DOHH2 (cell line): ENCODE results near the gene ADNP2.

Experiments
- EZH2phosphoT487 ChIP-seq: fragments of 200-600 bp; sonication (generic); IDR thresholded peaks from 2 replicates; pipeline ENCODE4 v1.6.1; 2017; ENCODE audit warnings: borderline replicate concordance, mild to moderate bottlenecking, antibody characterized with exemption, low read length, moderate library complexity, mixed read lengths
- TF ChIP-seq, protein P1 (sequence below): fragments of 200-600 bp; sonication (generic); IDR thresholded peaks from one replicate; pipeline ENCODE4 v1.5.1; 2014; ENCODE audit warnings: antibody characterized with exemption, mild to moderate bottlenecking, low read depth, low read length; ENCODE audit not compliant: poor library complexity, severe bottlenecking

DNA sequence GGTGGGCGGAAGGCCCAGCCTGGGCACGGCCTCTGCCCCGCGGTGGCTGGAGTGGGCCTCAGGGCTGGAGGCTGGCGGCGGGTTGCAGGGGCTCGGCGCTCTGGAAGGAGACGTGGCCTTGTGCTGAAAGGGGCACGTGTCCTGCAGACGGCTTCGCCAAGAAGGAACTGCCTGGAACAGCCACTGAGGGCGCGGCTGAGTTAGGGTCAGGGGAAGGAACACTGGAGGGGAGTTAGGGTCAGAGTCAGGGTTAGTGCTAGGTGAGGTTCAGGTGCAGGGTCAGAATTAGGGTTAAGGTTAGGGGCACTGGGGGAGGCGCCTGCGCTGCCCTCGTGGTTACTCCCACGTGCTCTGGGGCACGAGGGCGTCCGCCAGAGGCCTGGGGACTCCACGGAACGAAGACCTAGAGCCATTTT, 933 bp upstream of the ADNP2 start:
- TF ChIP-seq, protein P1, sequence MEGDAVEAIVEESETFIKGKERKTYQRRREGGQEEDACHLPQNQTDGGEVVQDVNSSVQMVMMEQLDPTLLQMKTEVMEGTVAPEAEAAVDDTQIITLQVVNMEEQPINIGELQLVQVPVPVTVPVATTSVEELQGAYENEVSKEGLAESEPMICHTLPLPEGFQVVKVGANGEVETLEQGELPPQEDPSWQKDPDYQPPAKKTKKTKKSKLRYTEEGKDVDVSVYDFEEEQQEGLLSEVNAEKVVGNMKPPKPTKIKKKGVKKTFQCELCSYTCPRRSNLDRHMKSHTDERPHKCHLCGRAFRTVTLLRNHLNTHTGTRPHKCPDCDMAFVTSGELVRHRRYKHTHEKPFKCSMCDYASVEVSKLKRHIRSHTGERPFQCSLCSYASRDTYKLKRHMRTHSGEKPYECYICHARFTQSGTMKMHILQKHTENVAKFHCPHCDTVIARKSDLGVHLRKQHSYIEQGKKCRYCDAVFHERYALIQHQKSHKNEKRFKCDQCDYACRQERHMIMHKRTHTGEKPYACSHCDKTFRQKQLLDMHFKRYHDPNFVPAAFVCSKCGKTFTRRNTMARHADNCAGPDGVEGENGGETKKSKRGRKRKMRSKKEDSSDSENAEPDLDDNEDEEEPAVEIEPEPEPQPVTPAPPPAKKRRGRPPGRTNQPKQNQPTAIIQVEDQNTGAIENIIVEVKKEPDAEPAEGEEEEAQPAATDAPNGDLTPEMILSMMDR = no peak
- TF ChIP-seq EZH2phosphoT487 = no peak
